ENCODE data around the gene C21orf58. TPM values are rescaled to one million over a fixed set of nuclear protein-coding genes. Genes with fewer than 3 reads are reported as not detected.
"Not testable (repeated sequence)": the region's sequence is repeated elsewhere in the genome, so short reads cannot be mapped to it uniquely, and the experiment has no call there.

C21orf58 gene
- total RNA-seq, 2 experiments from 2014 or later, result 112 to 141 TPM

DNA sequence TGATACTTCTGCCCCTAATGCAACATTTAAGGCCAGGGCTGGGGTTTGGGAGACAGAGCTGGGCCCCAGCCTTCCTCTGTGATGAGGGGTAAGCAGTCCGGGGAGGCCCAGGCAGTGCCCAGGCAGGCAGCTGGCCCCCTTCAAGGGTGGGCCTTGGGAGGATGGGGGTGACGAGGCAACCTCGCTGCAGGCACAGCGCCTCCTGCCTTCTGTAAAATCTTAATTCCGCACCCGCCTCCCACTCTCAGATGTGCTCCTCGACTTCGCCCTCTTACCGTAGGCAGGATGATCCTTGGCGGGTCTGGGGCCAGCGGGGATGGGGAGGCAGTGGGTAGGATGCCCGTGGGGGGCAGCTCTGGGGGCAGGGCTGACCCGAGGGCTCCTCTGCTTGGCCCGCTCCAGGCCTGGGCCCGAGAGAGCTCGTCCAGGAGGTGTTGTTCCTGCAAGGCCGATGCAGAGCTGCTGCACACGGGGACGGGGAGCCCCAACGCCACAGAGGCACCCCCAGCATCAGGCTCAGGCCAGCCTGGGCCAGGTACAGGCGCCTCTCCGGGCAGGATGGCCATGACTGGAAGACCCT lies 9.1 kb downstream of the C21orf58 start:
- TF ChIP-seq, protein P1, sequence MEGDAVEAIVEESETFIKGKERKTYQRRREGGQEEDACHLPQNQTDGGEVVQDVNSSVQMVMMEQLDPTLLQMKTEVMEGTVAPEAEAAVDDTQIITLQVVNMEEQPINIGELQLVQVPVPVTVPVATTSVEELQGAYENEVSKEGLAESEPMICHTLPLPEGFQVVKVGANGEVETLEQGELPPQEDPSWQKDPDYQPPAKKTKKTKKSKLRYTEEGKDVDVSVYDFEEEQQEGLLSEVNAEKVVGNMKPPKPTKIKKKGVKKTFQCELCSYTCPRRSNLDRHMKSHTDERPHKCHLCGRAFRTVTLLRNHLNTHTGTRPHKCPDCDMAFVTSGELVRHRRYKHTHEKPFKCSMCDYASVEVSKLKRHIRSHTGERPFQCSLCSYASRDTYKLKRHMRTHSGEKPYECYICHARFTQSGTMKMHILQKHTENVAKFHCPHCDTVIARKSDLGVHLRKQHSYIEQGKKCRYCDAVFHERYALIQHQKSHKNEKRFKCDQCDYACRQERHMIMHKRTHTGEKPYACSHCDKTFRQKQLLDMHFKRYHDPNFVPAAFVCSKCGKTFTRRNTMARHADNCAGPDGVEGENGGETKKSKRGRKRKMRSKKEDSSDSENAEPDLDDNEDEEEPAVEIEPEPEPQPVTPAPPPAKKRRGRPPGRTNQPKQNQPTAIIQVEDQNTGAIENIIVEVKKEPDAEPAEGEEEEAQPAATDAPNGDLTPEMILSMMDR (conservative IDR thresholded peaks at IDR 0.05; ENCODE audit: low read length), result no peak
- ChIA-PET POLR2A (no interaction called here), CTCF (ENCODE audit: unreplicated experiment) (interaction anchor here (0.5 kb wide), 1 partner anchor 23 kb away, joined by 3 read pairs; no protein-coding TSS in a partner anchor)
- intact Hi-C loops (cut with micrococcal nuclease; ENCODE audit: unreplicated experiment), result no loop called here
- Histone ChIP-seq H4K20me1 (ENCODE audit: insufficient read depth, low read length) (no peaks in the 10 kb centered on the region; the same call in 1 of the 2 replicates), H3K4me2 (ENCODE audit: low read length) (no peak overlapping the region), H3K9me3 (ENCODE audit: low read length) (no peaks in the 10 kb centered on the region), H3K9me2 (ENCODE audit: insufficient read depth, low read length) (no peaks in the 10 kb centered on the region), H3K79me2 (ENCODE audit: insufficient read depth, low read depth, low read length) (peaks cover 10% of the 10 kb centered on the region; the same call in 1 of the 2 replicates), H3K36me3 (ENCODE audit: insufficient read depth, low read length) (peaks cover 92% of the 10 kb centered on the region), H3K4me1 (ENCODE audit: insufficient read depth, low read length, poor library complexity, severe bottlenecking) (no peaks in the 10 kb centered on the region), H2AFZ (ENCODE audit: low read length) (no peak overlapping the region), H3K4me3 (ENCODE audit: low read depth, low read length, poor library complexity, severe bottlenecking) (no peak overlapping the region), H3K27ac (ENCODE audit: low read depth, low read length, poor library complexity, severe bottlenecking) (no peak overlapping the region)
- BruUV-seq (replicated peaks), result no TSS peak
- DNase-seq (ENCODE audit: low spot score), result no peak

DNA sequence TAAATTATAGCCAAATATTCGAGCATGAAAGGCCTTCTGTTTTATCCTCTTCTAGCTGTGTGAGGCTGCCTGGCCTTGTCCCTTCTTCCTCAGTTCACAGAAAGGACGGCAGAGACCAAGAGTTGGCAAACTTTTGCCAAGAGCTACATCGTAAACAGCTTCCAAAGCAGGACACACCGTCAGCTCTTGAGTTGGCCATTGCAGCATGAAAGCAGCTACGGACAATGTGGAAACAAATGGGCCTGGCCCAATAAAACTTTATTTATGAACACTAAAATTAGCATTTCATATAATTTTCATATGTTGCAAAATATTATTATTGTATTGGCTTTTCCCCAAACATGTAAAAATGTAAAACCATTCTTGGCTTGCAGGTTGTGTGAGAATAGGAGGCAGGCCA lies 10.7 kb downstream of the C21orf58 start:
- intact Hi-C loops (cut with micrococcal nuclease; ENCODE audit: unreplicated experiment), result no loop called here
- no peak for TF ChIP-seq EZH2phosphoT487 (IDR thresholded peaks at IDR 0.05; ENCODE audit: borderline replicate concordance, low read depth, low read length)
- TF ChIP-seq, protein P1 (conservative IDR thresholded peaks at IDR 0.05; ENCODE audit: low read length), result no peak
- no peak for DNase-seq (ENCODE audit: low spot score)
- peaks cover 92% of the 10 kb centered on the region for H3K36me3 ChIP-seq (ENCODE audit: insufficient read depth, low read length)
- H3K9me3 ChIP-seq (ENCODE audit: low read length), result no peaks in the 10 kb centered on the region
- no TSS peak for BruUV-seq (replicated peaks)
- ChIA-PET POLR2A (no interaction called here), CTCF (ENCODE audit: unreplicated experiment) (no interaction called here)
- H3K4me1 ChIP-seq (ENCODE audit: insufficient read depth, low read length, poor library complexity, severe bottlenecking), result no peaks in the 10 kb centered on the region
- H3K4me3 ChIP-seq (ENCODE audit: low read depth, low read length, poor library complexity, severe bottlenecking), result no peak overlapping the region
- H4K20me1 ChIP-seq (ENCODE audit: insufficient read depth, low read length), result no peaks in the 10 kb centered on the region; the same call in 1 of the 2 replicates
- no peak overlapping the region for H3K27ac ChIP-seq (ENCODE audit: low read depth, low read length, poor library complexity, severe bottlenecking)
- no peaks in the 10 kb centered on the region for H3K9me2 ChIP-seq (ENCODE audit: insufficient read depth, low read length)
- no peak overlapping the region for H2AFZ ChIP-seq (ENCODE audit: low read length)
- H3K79me2 ChIP-seq (ENCODE audit: insufficient read depth, low read depth, low read length), result no peaks in the 10 kb centered on the region
- no peak overlapping the region for H3K4me2 ChIP-seq (ENCODE audit: low read length)

DNA sequence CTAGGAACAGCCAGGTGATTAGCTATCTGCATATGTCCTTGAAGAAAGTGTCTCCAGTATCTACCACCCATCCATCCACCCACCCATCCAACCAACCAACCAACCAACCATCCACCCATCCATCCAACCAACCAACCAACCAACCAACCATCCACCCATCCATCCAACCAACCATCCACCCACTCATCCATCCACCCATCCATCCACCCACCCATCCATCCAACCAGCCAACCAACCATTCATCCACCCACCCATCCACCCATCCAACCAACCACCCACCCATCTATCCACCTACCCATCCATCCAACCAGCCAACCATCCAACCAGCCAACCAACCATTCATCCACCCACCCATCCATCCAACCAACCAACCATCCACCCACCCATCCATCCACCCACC lies 12.1 kb downstream of the C21orf58 start:
- Histone ChIP-seq H3K79me2 (ENCODE audit: insufficient read depth, low read depth, low read length) (no peaks in the 10 kb centered on the region), H3K9me3 (ENCODE audit: low read length) (no peaks in the 10 kb centered on the region), H3K9me2 (ENCODE audit: insufficient read depth, low read length) (no peaks in the 10 kb centered on the region), H4K20me1 (ENCODE audit: insufficient read depth, low read length) (no peaks in the 10 kb centered on the region; the same call in 1 of the 2 replicates), H3K4me2 (ENCODE audit: low read length) (no peak overlapping the region), H3K4me1 (ENCODE audit: insufficient read depth, low read length, poor library complexity, severe bottlenecking) (no peaks in the 10 kb centered on the region), H3K27ac (ENCODE audit: low read depth, low read length, poor library complexity, severe bottlenecking) (no peak overlapping the region), H3K36me3 (ENCODE audit: insufficient read depth, low read length) (peaks cover 92% of the 10 kb centered on the region), H3K4me3 (ENCODE audit: low read depth, low read length, poor library complexity, severe bottlenecking) (no peak overlapping the region), H2AFZ (ENCODE audit: low read length) (no peak overlapping the region)
- BruUV-seq (replicated peaks), result no TSS peak
- CTCF ChIA-PET (ENCODE audit: unreplicated experiment), result no interaction called here
- TF ChIP-seq, protein P1 (conservative IDR thresholded peaks at IDR 0.05; ENCODE audit: low read length), result no peak
- TF ChIP-seq EZH2phosphoT487 (IDR thresholded peaks at IDR 0.05; ENCODE audit: borderline replicate concordance, low read depth, low read length), result no peak
- intact Hi-C loops (cut with micrococcal nuclease; ENCODE audit: unreplicated experiment), result no loop called here
- POLR2A ChIA-PET, result interaction anchor here (0.7 kb wide), 1 partner anchor 11 kb away, joined by 3 read pairs; no protein-coding TSS in a partner anchor
- no peak for DNase-seq (ENCODE audit: low spot score)

DNA sequence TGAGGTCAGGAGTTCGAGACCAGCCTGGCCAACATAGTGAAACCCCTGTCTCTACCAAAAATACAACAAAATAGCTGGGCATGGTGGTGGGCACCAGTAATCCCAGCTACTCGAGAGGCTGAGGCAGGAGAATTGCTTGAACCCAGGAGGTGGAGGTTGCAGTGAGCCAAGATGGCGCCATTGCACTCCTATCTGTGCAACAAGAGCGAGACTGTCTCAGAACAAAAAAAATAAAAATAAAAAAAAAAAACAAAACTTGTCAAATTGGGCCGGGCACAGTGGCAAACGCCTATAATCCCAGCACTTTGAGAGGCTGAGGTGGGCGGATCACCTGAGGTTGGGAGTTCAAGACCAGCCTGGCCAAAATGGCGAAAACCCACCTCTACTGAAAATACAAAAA lies 13.4 kb downstream of the C21orf58 start:
- H2AFZ ChIP-seq (ENCODE audit: low read length); H3K4me3 ChIP-seq (ENCODE audit: low read depth, low read length, poor library complexity, severe bottlenecking); intact Hi-C loops (cut with micrococcal nuclease; ENCODE audit: unreplicated experiment); BruUV-seq (replicated peaks); DNase-seq (ENCODE audit: low spot score); H3K9me2 ChIP-seq (ENCODE audit: insufficient read depth, low read length); H3K79me2 ChIP-seq (ENCODE audit: insufficient read depth, low read depth, low read length); H3K4me1 ChIP-seq (ENCODE audit: insufficient read depth, low read length, poor library complexity, severe bottlenecking); H4K20me1 ChIP-seq (ENCODE audit: insufficient read depth, low read length); H3K9me3 ChIP-seq (ENCODE audit: low read length); H3K27ac ChIP-seq (ENCODE audit: low read depth, low read length, poor library complexity, severe bottlenecking); H3K4me2 ChIP-seq (ENCODE audit: low read length); CTCF ChIA-PET (ENCODE audit: unreplicated experiment): not testable (repeated sequence)
- H3K36me3 ChIP-seq (ENCODE audit: insufficient read depth, low read length), result peaks cover 92% of the 10 kb centered on the region
- POLR2A ChIA-PET, result interaction anchor here (0.7 to 1.5 kb wide), 2 partner anchors 13 to 32 kb away, joined by 4 to 5 read pairs; no protein-coding TSS in a partner anchor

Measured in OCI-LY7 (cell line).